ENCODE results near the gene GULP1. TPM values are rescaled to one million over a fixed set of nuclear protein-coding genes. Genes with fewer than 3 reads are reported as not detected.
A peak's percentile ranks its signal among the peaks of the same experiment; 100 is the strongest.
"Not testable (repeated sequence)": the region's sequence is repeated elsewhere in the genome, so short reads cannot be mapped to it uniquely, and the experiment has no call there.

Gene GULP1
- total RNA-seq, 1 donor from 2014 or later: 49.0 TPM

- H3K36me3 Mint-ChIP-seq: peaks cover 5% of the 10 kb centered on the region
- peak overlapping the region; percentile 59 for H3K4me3 Mint-ChIP-seq
- peaks cover 18% of the 10 kb centered on the region for H3K4me1 Mint-ChIP-seq (ENCODE audit: unreplicated experiment)
- peak overlapping the region; percentile 1 for H3K27ac Mint-ChIP-seq
- TF ChIP-seq CTCF (conservative IDR thresholded peaks at IDR 0.05): no peak
- no peaks in the 10 kb centered on the region for H3K9me3 Mint-ChIP-seq
- H3K27me3 Mint-ChIP-seq: no peaks in the 10 kb centered on the region
- no peak for DNase-seq (ENCODE audit: extremely low spot score, unreplicated experiment)
Measured at GRCh38 chr2:188527581-188527993, 235.9 kb downstream of the GULP1 start.

- no peak for DNase-seq (ENCODE audit: extremely low spot score, unreplicated experiment)
- no peaks in the 10 kb centered on the region for H3K27me3 Mint-ChIP-seq
- no peaks in the 10 kb centered on the region for H3K9me3 Mint-ChIP-seq
- TF ChIP-seq CTCF (conservative IDR thresholded peaks at IDR 0.05): no peak
- H3K4me1 Mint-ChIP-seq (ENCODE audit: unreplicated experiment): peaks cover 18% of the 10 kb centered on the region
- H3K36me3 Mint-ChIP-seq: peaks cover 13% of the 10 kb centered on the region
- H3K27ac Mint-ChIP-seq: no peak overlapping the region
- no peak overlapping the region for H3K4me3 Mint-ChIP-seq
Measured at GRCh38 chr2:188529710-188530109, 238.0 kb downstream of the GULP1 start.

- DNase-seq (ENCODE audit: extremely low spot score, unreplicated experiment): no peak
- no peak overlapping the region for H3K4me3 Mint-ChIP-seq
- H3K9me3 Mint-ChIP-seq: no peaks in the 10 kb centered on the region
- H3K27ac Mint-ChIP-seq: no peak overlapping the region
- no peaks in the 10 kb centered on the region for H3K27me3 Mint-ChIP-seq
- peaks cover 30% of the 10 kb centered on the region for H3K36me3 Mint-ChIP-seq
- H3K4me1 Mint-ChIP-seq (ENCODE audit: unreplicated experiment): no peaks in the 10 kb centered on the region
- no peak for TF ChIP-seq CTCF (conservative IDR thresholded peaks at IDR 0.05)
Measured at GRCh38 chr2:188534875-188535274, 243.2 kb downstream of the GULP1 start.

GRCh38 chr2:188551671-188552070 lies 260.0 kb downstream of the GULP1 start:
- H3K4me3 Mint-ChIP-seq: no peak overlapping the region
- H3K9me3 Mint-ChIP-seq: no peaks in the 10 kb centered on the region
- no peak overlapping the region for H3K27ac Mint-ChIP-seq
- DNase-seq (ENCODE audit: extremely low spot score, unreplicated experiment): no peak
- no peak for TF ChIP-seq CTCF (conservative IDR thresholded peaks at IDR 0.05)
- H3K4me1 Mint-ChIP-seq (ENCODE audit: unreplicated experiment): no peaks in the 10 kb centered on the region
- H3K36me3 Mint-ChIP-seq: peaks cover 10% of the 10 kb centered on the region
- no peaks in the 10 kb centered on the region for H3K27me3 Mint-ChIP-seq

- no peak overlapping the region for H3K4me3 Mint-ChIP-seq
- no peak for TF ChIP-seq CTCF (conservative IDR thresholded peaks at IDR 0.05)
- H3K4me1 Mint-ChIP-seq (ENCODE audit: unreplicated experiment): no peaks in the 10 kb centered on the region
- no peaks in the 10 kb centered on the region for H3K27me3 Mint-ChIP-seq
- peaks cover 29% of the 10 kb centered on the region for H3K36me3 Mint-ChIP-seq
- peaks cover 13% of the 10 kb centered on the region for H3K9me3 Mint-ChIP-seq
- DNase-seq (ENCODE audit: extremely low spot score, unreplicated experiment): no peak
- H3K27ac Mint-ChIP-seq: no peak overlapping the region
Measured at GRCh38 chr2:188557081-188557480, 265.4 kb downstream of the GULP1 start.

GRCh38 chr2:188559455-188559854 lies 267.8 kb downstream of the GULP1 start:
- not testable (repeated sequence) for H3K4me3 Mint-ChIP-seq; H3K4me1 Mint-ChIP-seq (ENCODE audit: unreplicated experiment); H3K27me3 Mint-ChIP-seq; DNase-seq (ENCODE audit: extremely low spot score, unreplicated experiment); H3K27ac Mint-ChIP-seq
- Mint-ChIP-seq H3K9me3 (peaks cover 13% of the 10 kb centered on the region), H3K36me3 (peaks cover 29% of the 10 kb centered on the region)

Measured in type B pancreatic cell (in vitro differentiated cells).